Fibroblast of lung (primary cell): ENCODE results near the gene CECR2. TPM values are rescaled to one million over a fixed set of nuclear protein-coding genes. Genes with fewer than 3 reads are reported as not detected.

Source experiments
- DNase-seq, 2 donors: peaks; one replicate each; pipeline versions ENCODE4 v3.0.0 to v3.0.0-alpha.2; 2010; ENCODE audit warnings: low read depth in 2 of 2
- H2AFZ ChIP-seq: 2 replicates; pipeline ENCODE4 v1.5.1; 2012; ENCODE audit warnings: low read length, control low read depth, inconsistent platforms
- H3K27ac ChIP-seq: 2 replicates; pipeline ENCODE4 v1.5.1; 2011; ENCODE audit warnings: low read length, control low read depth; ENCODE audit not compliant: insufficient read depth
- H3K27me3 ChIP-seq: 2 replicates; pipeline ENCODE4 v1.5.1; 2011; ENCODE audit warnings: mild to moderate bottlenecking, low read length; ENCODE audit not compliant: control insufficient read depth, insufficient read depth
- H3K36me3 ChIP-seq: 2 replicates; pipeline ENCODE4 v1.5.1; 2011; ENCODE audit warnings: low read length; ENCODE audit not compliant: control insufficient read depth, insufficient read depth
- H3K4me1 ChIP-seq: 2 replicates; pipeline ENCODE4 v1.5.1; 2011; ENCODE audit warnings: low read length; ENCODE audit not compliant: control insufficient read depth, insufficient read depth; ENCODE audit errors: extremely low read depth
- H3K4me2 ChIP-seq: 2 replicates; pipeline ENCODE4 v1.5.1; 2011; ENCODE audit warnings: low read length, control low read depth; ENCODE audit not compliant: insufficient read depth; ENCODE audit errors: extremely low read depth
- H3K4me3 ChIP-seq, 4 experiments: fragments of 200-600 bp in 1 of 4; sonication (generic) in 1 of 4; replicated peaks in 1 of 4; 2 replicates each; pipeline ENCODE4 v1.5.1; 2011 to 2016; ENCODE audit warnings: low read length in 4 of 4, low read depth in 3 of 4, mild to moderate bottlenecking in 3 of 4, control low read depth in 2 of 4, inconsistent platforms in 1 of 4, mixed read lengths in 1 of 4; ENCODE audit not compliant: insufficient read depth in 1 of 4; ENCODE audit errors: control extremely low read depth in 1 of 4
- H3K79me2 ChIP-seq: 2 replicates; pipeline ENCODE4 v1.5.1; 2012; ENCODE audit warnings: mild to moderate bottlenecking, low read length, inconsistent platforms; ENCODE audit not compliant: control insufficient read depth, insufficient read depth
- H3K9ac ChIP-seq: 2 replicates; pipeline ENCODE4 v1.5.1; 2011; ENCODE audit warnings: mild to moderate bottlenecking, low read length, control low read depth; ENCODE audit not compliant: insufficient read depth
- H3K9me3 ChIP-seq: 2 replicates; pipeline ENCODE4 v1.5.1; 2012; ENCODE audit warnings: low read depth, low read length; ENCODE audit not compliant: control insufficient read depth, insufficient read depth
- H4K20me1 ChIP-seq: 2 replicates; pipeline ENCODE4 v1.5.1; 2011; ENCODE audit warnings: low read length; ENCODE audit not compliant: control insufficient read depth, insufficient read depth; ENCODE audit errors: extremely low read depth
- CTCF ChIP-seq, 2 donors: IDR thresholded peaks in 1 of 2; conservative IDR thresholded peaks in 1 of 2; 1 replicate in 1 of 2; 2 replicates in 1 of 2; pipeline ENCODE4 v1.5.1; 2011 to 2012; ENCODE audit warnings: low read length in 2 of 2, control low read depth in 1 of 2, inconsistent platforms in 1 of 2, low read depth in 1 of 2, mild to moderate bottlenecking in 1 of 2
- EZH2 ChIP-seq: IDR thresholded peaks from 2 replicates; pipeline ENCODE4 v1.5.1; 2012; ENCODE audit warnings: low read length, control low read depth, mild to moderate bottlenecking; ENCODE audit errors: missing control alignments
- polyA plus RNA-seq, 2 donors: library from polyadenylated mRNA; depleted of rRNA in 1 of 2; stranded (reverse) in 1 of 2; unstranded in 1 of 2; fragments of >200 nt; gene quantifications; 2 replicates each; pipeline ENCODE4 v1.2.1, GENCODE V29; 2011 to 2012; ENCODE audit warnings: missing spikeins in 1 of 2
- total RNA-seq: library from RNA; depleted of rRNA; stranded (reverse); fragments of >200 nt; gene quantifications from 2 replicates; pipeline ENCODE4 v1.2.1, GENCODE V29; 2014

CECR2 gene
- total and polyA plus RNA-seq, 2 donors (not counting 1 experiment from before 2014, with no cell fraction given): under 0.01 to 0.09 TPM

- no peak overlapping the region for H2AFZ ChIP-seq
- no peaks in the 10 kb centered on the region for H3K9me3 ChIP-seq
- H4K20me1 ChIP-seq: no peaks in the 10 kb centered on the region
- H3K4me2 ChIP-seq: no peak overlapping the region
- no peak for DNase-seq
- no peak overlapping the region for H3K4me3 ChIP-seq
- no peaks in the 10 kb centered on the region for H3K4me1 ChIP-seq
- TF ChIP-seq EZH2 (no peak), CTCF (conservative IDR thresholded peaks at IDR 0.05 in 1 of 2, IDR thresholded peaks at IDR 0.05 in 1 of 2; ENCODE audit: low read depth in 1 of 2, low read length in 2 of 2) (no peak)
- H3K36me3 ChIP-seq: no peaks in the 10 kb centered on the region
- no peak overlapping the region for H3K27ac ChIP-seq
- no peak overlapping the region for H3K9ac ChIP-seq
- H3K27me3 ChIP-seq: no peaks in the 10 kb centered on the region
- no peaks in the 10 kb centered on the region for H3K79me2 ChIP-seq
These were observed 34.3 kb upstream of the CECR2 start for GRCh38 chr22:17334983-17335382.

- Histone ChIP-seq H3K27me3 (no peaks in the 10 kb centered on the region), H3K9ac (no peak overlapping the region), H2AFZ (no peak overlapping the region), H3K9me3 (no peaks in the 10 kb centered on the region), H3K79me2 (no peaks in the 10 kb centered on the region), H3K36me3 (no peaks in the 10 kb centered on the region), H3K27ac (no peak overlapping the region), H3K4me3 (no peak overlapping the region), H4K20me1 (no peaks in the 10 kb centered on the region), H3K4me1 (no peaks in the 10 kb centered on the region), H3K4me2 (no peak overlapping the region)
- TF ChIP-seq CTCF (conservative IDR thresholded peaks at IDR 0.05 in 1 of 2, IDR thresholded peaks at IDR 0.05 in 1 of 2; ENCODE audit: low read depth in 1 of 2, low read length in 2 of 2) (no peak), EZH2 (no peak)
- DNase-seq: no peak
These were observed 33.2 kb upstream of the CECR2 start for GRCh38 chr22:17336061-17336460.

GRCh38 chr22:17337639-17338038 is 31.6 kb upstream of the CECR2 start:
- H3K4me2 ChIP-seq: no peak overlapping the region
- no peak overlapping the region for H3K4me3 ChIP-seq
- no peaks in the 10 kb centered on the region for H4K20me1 ChIP-seq
- H3K27me3 ChIP-seq: no peaks in the 10 kb centered on the region
- no peak for DNase-seq
- H3K36me3 ChIP-seq: no peaks in the 10 kb centered on the region
- H3K27ac ChIP-seq: no peak overlapping the region
- no peaks in the 10 kb centered on the region for H3K9me3 ChIP-seq
- H2AFZ ChIP-seq: no peak overlapping the region
- no peaks in the 10 kb centered on the region for H3K79me2 ChIP-seq
- H3K4me1 ChIP-seq: no peaks in the 10 kb centered on the region
- TF ChIP-seq CTCF (conservative IDR thresholded peaks at IDR 0.05 in 1 of 2, IDR thresholded peaks at IDR 0.05 in 1 of 2; ENCODE audit: low read depth in 1 of 2, low read length in 2 of 2): no peak
- TF ChIP-seq EZH2: no peak
- no peak overlapping the region for H3K9ac ChIP-seq
